PC-3 (cell line): ENCODE data around the gene THNSL1. TPM values are rescaled to one million over a fixed set of nuclear protein-coding genes. Genes with fewer than 3 reads are reported as not detected.

ENCODE experiments used
- ATAC-seq: fragments of 200-7000 bp; cut with Tn5 transposase; 2 replicates; pipeline ENCODE4 v1.9.1; 2020; ENCODE audit warnings: mild to moderate bottlenecking, moderate library complexity
- BruUV-seq: library from RNA; stranded (reverse); fragments of 400-500 nt; replicated peaks from 2 replicates; lab custom pipeline; 2021; lab: Mats Ljungman, UMichigan
- CTCF ChIA-PET: fragments of 300-600 bp; sonication (Branson Sonifier 250); formaldehyde crosslinking; loops from one replicate; lab custom pipeline; 2022; ENCODE audit warnings: antibody characterized with exemption; lab: Charles Lee
- POLR2A ChIA-PET: fragments of 300-600 bp; sonication (Branson Sonifier 250); formaldehyde crosslinking; loops from one replicate; lab custom pipeline; 2022; ENCODE audit warnings: antibody characterized with exemption; ENCODE audit not compliant: unreplicated experiment; lab: Charles Lee
- DNase-seq: peaks from one replicate; pipeline ENCODE4 v3.0.0-alpha.2; 2015
- H2AFZ ChIP-seq: fragments of 300-600 bp; sonication (generic); 2 replicates; pipeline ENCODE4 v1.6.0; 2016; ENCODE audit warnings: antibody characterized with exemption, low read length
- H3F3A ChIP-seq: fragments of 300-600 bp; sonication (generic); one replicate; pipeline ENCODE4 v1.6.0; 2017; ENCODE audit warnings: antibody characterized with exemption, low read length, control low read depth, mild to moderate bottlenecking; ENCODE audit not compliant: unreplicated experiment
- H3K27ac ChIP-seq: fragments of 300-600 bp; sonication (generic); 2 replicates; pipeline ENCODE4 v1.5.1; 2016; ENCODE audit warnings: mild to moderate bottlenecking, low read length
- H3K27me3 ChIP-seq: fragments of 300-600 bp; sonication (generic); 2 replicates; pipeline ENCODE4 v1.6.1; 2016; ENCODE audit warnings: low read length, mixed read lengths
- H3K36me3 ChIP-seq: fragments of 300-600 bp; sonication (generic); 2 replicates; pipeline ENCODE4 v1.6.1; 2016; ENCODE audit warnings: low read depth, mixed run types, low read length, mixed read lengths
- H3K4me1 ChIP-seq: fragments of 300-600 bp; sonication (generic); 2 replicates; pipeline ENCODE4 v1.5.1; 2016; ENCODE audit warnings: low read length; ENCODE audit not compliant: insufficient read depth
- H3K4me2 ChIP-seq: fragments of 300-600 bp; sonication (generic); 2 replicates; pipeline ENCODE4 v1.6.0; 2016; ENCODE audit warnings: low read length
- H3K4me3 ChIP-seq: fragments of 300-600 bp; sonication (generic); 2 replicates; pipeline ENCODE4 v1.5.1; 2016; ENCODE audit warnings: mild to moderate bottlenecking, low read length, mixed read lengths
- H3K79me2 ChIP-seq: fragments of 300-600 bp; sonication (generic); 2 replicates; pipeline ENCODE4 v1.6.1; 2017; ENCODE audit warnings: low read length, mixed read lengths
- H3K9ac ChIP-seq: fragments of 300-600 bp; sonication (generic); 2 replicates; pipeline ENCODE4 v1.6.0; 2016; ENCODE audit warnings: mild to moderate bottlenecking, low read length
- H3K9me2 ChIP-seq: fragments of 300-600 bp; sonication (generic); replicated peaks from 2 replicates; pipeline ENCODE4 v1.6.1; 2016; ENCODE audit warnings: mixed run types, low read length, mixed read lengths
- H3K9me3 ChIP-seq: fragments of 300-600 bp; sonication (generic); 2 replicates; pipeline ENCODE4 v1.6.1; 2016; ENCODE audit warnings: low read length, mixed read lengths
- H4K20me1 ChIP-seq: fragments of 300-600 bp; sonication (generic); 2 replicates; pipeline ENCODE4 v1.6.1; 2016; ENCODE audit warnings: low read length, mixed read lengths
- CTCF ChIP-seq: fragments of 300-600 bp; sonication (generic); conservative IDR thresholded peaks from 2 replicates; pipeline ENCODE4 v1.5.1; 2017; ENCODE audit warnings: antibody characterized with exemption, low read depth, mild to moderate bottlenecking, low read length
- EZH2 ChIP-seq: fragments of 300-600 bp; sonication (generic); IDR thresholded peaks from one replicate; pipeline ENCODE4 v1.6.1; 2017; ENCODE audit warnings: antibody characterized with exemption, mild to moderate bottlenecking, low read length; ENCODE audit not compliant: unreplicated experiment
- EZH2phosphoT487 ChIP-seq: fragments of 300-600 bp; sonication (generic); IDR thresholded peaks from 2 replicates; pipeline ENCODE4 v1.6.1; 2018; ENCODE audit warnings: mild to moderate bottlenecking, antibody characterized with exemption, low read length, borderline replicate concordance
- intact Hi-C: fragments of 100-400 bp; cut with micrococcal nuclease; formaldehyde crosslinking; loops from 2 replicates; pipeline ENCODE4 v1.9.0; 2023
- total RNA-seq: library from RNA; depleted of rRNA; stranded (reverse); fragments of >200 nt; gene quantifications from 2 replicates; pipeline ENCODE4 v1.2.3, GENCODE V29; 2014; rRNA removed

THNSL1 gene
- total RNA-seq, 1 experiment from 2014 or later: 2.7 TPM

DNA sequence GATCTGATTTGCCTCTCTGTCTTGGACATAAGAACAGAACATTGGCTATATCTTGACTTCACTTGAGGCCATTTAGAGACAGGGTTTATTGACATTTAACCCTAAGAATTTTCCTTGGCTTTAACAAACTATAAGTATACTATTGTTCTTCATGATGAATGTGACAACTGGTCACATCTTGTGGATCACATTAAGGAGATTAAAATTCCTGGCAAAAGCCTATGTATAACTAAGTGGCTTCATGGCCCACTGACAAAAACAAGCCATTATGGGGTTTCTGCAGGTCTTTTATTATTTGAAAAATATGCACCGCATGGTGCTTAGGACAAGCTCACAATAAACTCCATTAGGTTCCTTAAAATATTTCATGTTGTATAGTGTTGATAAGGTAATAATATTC lies 54.8 kb downstream of the THNSL1 start:
- intact Hi-C loops: no loop called here
- BruUV-seq: no TSS peak

DNA sequence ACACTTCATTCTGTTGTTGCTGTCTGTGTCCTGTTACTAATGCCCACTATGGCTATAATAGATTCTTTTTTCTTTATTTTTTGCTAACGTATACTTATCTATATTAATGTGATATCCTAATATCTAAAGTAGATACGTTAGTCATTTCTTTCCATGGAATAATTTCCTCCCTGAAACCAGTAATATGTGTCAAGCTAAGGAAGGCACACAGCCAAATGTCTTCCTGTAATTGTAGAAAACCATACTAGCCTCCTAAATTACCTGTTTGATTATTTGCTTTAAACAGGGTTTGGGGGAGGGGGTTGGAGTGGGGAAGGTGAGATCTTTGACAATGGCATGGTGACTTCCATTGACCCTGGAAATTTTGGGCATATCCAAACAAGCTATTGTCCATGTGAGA lies 56.4 kb downstream of the THNSL1 start:
- TF ChIP-seq EZH2phosphoT487: no peak
- TF ChIP-seq CTCF: no peak
- TF ChIP-seq EZH2: no peak
- no peaks in the 10 kb centered on the region for H3K9me3 ChIP-seq
- no peak overlapping the region for H2AFZ ChIP-seq
- H3K9ac ChIP-seq: no peak overlapping the region
- H3K27me3 ChIP-seq: no peaks in the 10 kb centered on the region
- BruUV-seq: no TSS peak
- no peaks in the 10 kb centered on the region for H3K36me3 ChIP-seq
- H3K4me3 ChIP-seq: no peak overlapping the region
- H3K4me2 ChIP-seq: no peak overlapping the region
- H3K27ac ChIP-seq: no peak overlapping the region
- no peaks in the 10 kb centered on the region for H3K79me2 ChIP-seq
- DNase-seq (no peak), ATAC-seq (no peak)
- intact Hi-C loops: no loop called here
- no peaks in the 10 kb centered on the region for H4K20me1 ChIP-seq
- H3K4me1 ChIP-seq: no peaks in the 10 kb centered on the region
- CTCF ChIA-PET: no interaction called here
- no peaks in the 10 kb centered on the region for H3F3A ChIP-seq
- POLR2A ChIA-PET: no interaction called here
- no peaks in the 10 kb centered on the region for H3K9me2 ChIP-seq

More for the DNA sequence above, 54.8 kb downstream of the THNSL1 start:
- ATAC-seq (no peak), DNase-seq (no peak)
- Histone ChIP-seq H4K20me1 (no peaks in the 10 kb centered on the region), H3K4me3 (no peak overlapping the region), H3K9ac (no peak overlapping the region), H2AFZ (no peak overlapping the region), H3K36me3 (no peaks in the 10 kb centered on the region), H3K9me3 (no peaks in the 10 kb centered on the region), H3K27ac (no peak overlapping the region), H3K79me2 (no peaks in the 10 kb centered on the region), H3K9me2 (no peaks in the 10 kb centered on the region), H3K4me1 (no peaks in the 10 kb centered on the region), H3F3A (no peaks in the 10 kb centered on the region), H3K27me3 (no peaks in the 10 kb centered on the region), H3K4me2 (no peak overlapping the region)
- POLR2A ChIA-PET: no interaction called here
- TF ChIP-seq EZH2 (no peak), CTCF (no peak), EZH2phosphoT487 (no peak)
- CTCF ChIA-PET: no interaction called here

DNA sequence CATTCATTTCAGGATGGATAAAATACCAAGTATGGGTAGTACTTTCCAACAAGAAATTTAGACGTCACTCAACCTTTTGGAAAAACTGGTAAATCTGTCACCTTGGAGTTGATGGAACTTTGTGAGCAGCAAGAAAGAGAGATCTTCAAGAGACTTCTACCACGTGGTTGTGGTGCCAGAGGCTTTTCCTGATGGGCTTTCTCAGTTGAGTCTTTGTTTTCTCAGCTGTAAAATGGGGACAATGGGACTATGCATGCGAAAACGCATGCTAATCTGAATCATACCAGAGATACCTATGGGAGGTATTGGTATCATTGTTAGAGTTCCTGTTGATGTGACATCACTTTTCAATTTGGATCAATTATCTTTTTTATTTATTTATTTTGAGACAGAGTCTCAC lies 59.4 kb downstream of the THNSL1 start:
- Histone ChIP-seq H2AFZ (no peak overlapping the region), H3K27ac (no peak overlapping the region), H3K4me1 (no peaks in the 10 kb centered on the region), H3K9me3 (no peaks in the 10 kb centered on the region), H4K20me1 (no peaks in the 10 kb centered on the region), H3K4me3 (no peak overlapping the region), H3K79me2 (no peaks in the 10 kb centered on the region), H3K36me3 (no peaks in the 10 kb centered on the region), H3K4me2 (no peak overlapping the region), H3K9ac (no peak overlapping the region), H3F3A (no peaks in the 10 kb centered on the region), H3K27me3 (no peaks in the 10 kb centered on the region), H3K9me2 (no peaks in the 10 kb centered on the region)
- ChIA-PET CTCF (no interaction called here), POLR2A (no interaction called here)
- intact Hi-C loops: no loop called here
- no peak for DNase-seq
- no TSS peak for BruUV-seq
- TF ChIP-seq EZH2 (no peak), EZH2phosphoT487 (no peak), CTCF (no peak)
- no peak for ATAC-seq

Other genes starting within 250 kb of the THNSL1 start
- 9.7 and 10.2 TPM in 2 replicates for gene PRTFDC1, start 64.0 kb upstream of the THNSL1 start, total RNA-seq
- not detected in 2 replicates for gene ENKUR, start 454 bp upstream of the THNSL1 start, total RNA-seq
- gene GPR158, start 158.4 kb downstream of the THNSL1 start, total RNA-seq: not detected in 2 replicates